A549 treated with DMSO at 1 μM for 4 hours (cell line): ENCODE results near the gene FBXO28. TPM values are rescaled to one million over a fixed set of nuclear protein-coding genes. Genes with fewer than 3 reads are reported as not detected.

Source experiments
- total RNA-seq: library from RNA; stranded (reverse); fragments of 200-300 nt; extraction: Qiagen RNA extraction; gene quantifications from 5 replicates; pipeline ENCODE4 v1.2.3, GENCODE V29; 2022; ENCODE audit warnings: low read depth

FBXO28 gene
- total RNA-seq: 25.0 to 32.1 TPM (median 28.1 TPM) in 5 replicates

GRCh38 chr1:224113918-224114786 lies at the start of gene FBXO28:
FBXO28 (plus strand) TSS chr1:224114111; CDS start chr1:224114130, 19 bp downstream.

GRCh38 chr1:224182866-224183590 lies 69.1 kb downstream of the FBXO28 start, which contains the start of gene DEGS1:
DEGS1 (plus strand) TSS chr1:224183240; CDS start chr1:224183337, 97 bp downstream.

Other genes with a start within 250 kb of the FBXO28 start
- gene DEGS1, start 69.1 kb downstream of the FBXO28 start, total RNA-seq: 124 to 148 TPM (median 136 TPM) in 5 replicates
- 19.0 to 23.7 TPM (median 21.6 TPM) in 5 replicates for gene NVL, start 216.1 kb downstream of the FBXO28 start, total RNA-seq
- gene CNIH4, start 242.8 kb downstream of the FBXO28 start, total RNA-seq: 88.3 to 106 TPM (median 101 TPM) in 5 replicates